C4-2B (cell line): ENCODE results near the gene TSPAN13.
A peak's percentile ranks its signal among the peaks of the same experiment; 100 is the strongest.
"Not testable (repeated sequence)": the region's sequence is repeated elsewhere in the genome, so short reads cannot be mapped to it uniquely, and the experiment has no call there.

Experiments
- H3K27ac ChIP-seq: fragments of 450-650 bp; 2 replicates; pipeline ENCODE4 v1.5.1; 2017
- CTCF ChIP-seq: fragments of 450-650 bp; conservative IDR thresholded peaks from 2 replicates; pipeline ENCODE4 v1.5.1; 2017; ENCODE audit warnings: mild to moderate bottlenecking
- ZFX ChIP-seq: fragments of 450-650 bp; IDR thresholded peaks from 2 replicates; pipeline ENCODE4 v1.6.1; 2017

The TSPAN13 gene

DNA sequence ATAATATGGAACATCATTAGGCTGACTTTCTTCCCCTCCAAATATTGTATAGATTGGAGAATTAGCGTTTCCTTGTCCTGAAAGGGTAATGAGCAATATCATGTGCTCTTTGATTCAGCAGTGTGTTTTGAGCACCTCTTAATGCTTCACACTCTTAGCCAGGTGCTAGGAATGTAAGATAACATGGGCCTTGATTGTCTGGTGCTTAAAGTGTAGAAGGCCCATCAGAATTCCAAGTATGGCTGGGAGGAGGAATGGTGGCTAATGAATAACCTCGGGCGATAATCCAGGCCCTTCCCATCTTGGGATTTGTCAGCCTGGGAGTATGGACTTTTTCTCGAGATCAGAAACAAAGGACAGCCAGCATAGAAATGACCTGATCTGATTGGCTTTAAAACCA lies 8.6 kb downstream of the TSPAN13 start:
- no peak overlapping the region for H3K27ac ChIP-seq
- TF ChIP-seq ZFX = no peak
- TF ChIP-seq CTCF = no peak

DNA sequence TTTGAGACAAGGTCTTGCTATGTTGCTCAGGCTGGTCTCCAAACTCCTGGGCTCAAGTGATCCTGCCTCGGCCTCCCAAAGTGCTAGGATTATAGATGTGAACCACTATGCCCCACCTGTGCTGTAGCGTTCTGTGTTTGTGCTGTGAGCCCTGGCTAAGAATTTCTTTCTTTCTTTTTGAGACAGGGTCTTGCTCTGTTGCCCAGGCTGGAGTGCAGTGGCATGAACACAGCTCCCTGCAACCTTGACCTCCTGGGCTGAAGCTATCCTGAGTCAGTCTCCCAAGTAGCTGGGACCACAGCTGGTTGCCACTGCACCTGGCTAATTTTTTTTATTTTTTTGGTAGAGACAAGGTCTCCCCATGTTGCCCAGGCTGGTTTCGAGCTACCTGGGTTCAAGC lies 11.4 kb downstream of the TSPAN13 start:
- H3K27ac ChIP-seq = peak overlapping the region; percentile 70
- TF ChIP-seq ZFX (no peak), CTCF (no peak)

- H3K27ac ChIP-seq = peak overlapping the region; percentile 70
- TF ChIP-seq ZFX (no peak), CTCF (no peak)
Measured at GRCh38 chr7:16765436-16765859, 11.9 kb downstream of the TSPAN13 start.

DNA sequence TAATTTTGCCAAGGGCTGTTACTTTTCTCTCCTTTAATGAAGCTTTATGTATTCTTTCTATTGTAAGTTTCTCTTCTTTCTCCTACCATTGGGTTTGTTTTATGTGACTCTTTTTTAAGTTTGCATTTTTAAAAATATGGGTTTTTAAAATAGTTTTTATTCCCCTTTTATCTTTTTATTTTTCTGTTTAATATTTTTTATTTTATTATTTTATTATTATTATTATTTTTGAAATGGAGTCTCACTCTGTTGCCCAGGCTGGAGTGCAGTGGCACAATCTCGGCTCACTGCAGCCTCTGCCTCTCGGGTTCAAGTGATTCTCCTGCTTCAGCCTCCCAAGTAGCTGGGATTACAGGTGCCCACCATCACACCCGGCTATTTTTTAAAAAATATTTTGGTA lies 16.4 kb downstream of the TSPAN13 start:
- H3K27ac ChIP-seq = not testable (repeated sequence)

GRCh38 chr7:16770657-16771329 lies 17.2 kb downstream of the TSPAN13 start:
- no peak overlapping the region for H3K27ac ChIP-seq

DNA sequence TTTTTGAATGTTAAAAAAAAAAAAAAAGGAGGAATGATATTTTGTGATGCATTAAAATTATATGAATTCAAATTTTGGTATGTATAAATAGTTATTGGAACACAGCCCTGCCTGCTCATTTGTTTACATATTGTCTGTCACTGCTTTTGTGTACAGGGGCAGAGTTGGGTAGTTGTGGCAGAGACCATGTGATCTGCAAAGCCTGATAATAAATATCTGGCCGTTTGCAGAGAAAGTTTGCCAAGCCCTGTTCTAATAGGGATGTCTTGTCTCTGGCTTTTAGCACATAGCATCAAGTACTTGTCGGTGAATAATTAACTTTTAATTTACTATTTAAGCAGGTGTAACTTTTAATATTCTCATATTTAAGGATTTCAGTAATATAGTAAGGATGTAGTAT lies 19.8 kb downstream of the TSPAN13 start:
- H3K27ac ChIP-seq = no peak overlapping the region
- TF ChIP-seq ZFX (no peak), CTCF (no peak)

More at GRCh38 chr7:16770657-16771329, 17.2 kb downstream of the TSPAN13 start:
- no peak for TF ChIP-seq CTCF
- TF ChIP-seq ZFX = no peak

- no peak for TF ChIP-seq ZFX
- no peak for TF ChIP-seq CTCF
- no peak overlapping the region for H3K27ac ChIP-seq
Measured at GRCh38 chr7:16773884-16774283, 20.3 kb downstream of the TSPAN13 start.

DNA sequence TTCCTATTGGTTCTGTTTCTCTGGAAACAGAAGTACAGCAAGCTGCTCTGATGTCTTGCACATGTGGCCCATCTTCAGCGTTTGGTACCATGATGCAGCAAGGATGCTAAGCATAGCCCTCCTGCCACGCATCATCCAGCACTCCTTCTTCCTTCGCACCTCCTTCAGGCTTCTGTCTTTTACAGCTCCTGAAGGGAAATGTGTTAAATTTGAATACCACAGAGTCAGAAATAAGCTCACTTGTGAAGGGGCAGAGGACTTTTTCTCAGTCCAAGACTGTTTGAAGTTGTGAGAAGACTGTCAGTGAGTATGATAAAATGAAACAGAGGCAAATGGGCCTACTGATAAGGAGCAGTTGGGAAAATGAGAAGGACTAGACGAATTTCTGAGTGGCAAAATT lies 20.7 kb downstream of the TSPAN13 start:
- TF ChIP-seq ZFX = no peak
- TF ChIP-seq CTCF = no peak
- no peak overlapping the region for H3K27ac ChIP-seq
